GM15510 (cell line): ENCODE data around the gene AJAP1.

Experiments used
- POLR2A ChIP-seq: IDR thresholded peaks from 3 replicates; pipeline ENCODE4 v1.6.1; 2011; ENCODE audit warnings: borderline replicate concordance; ENCODE audit not compliant: insufficient read length; ENCODE audit errors: extremely low read depth

The AJAP1 gene

GRCh38 chr1:4650481-4650880 lies 3.9 kb upstream of the AJAP1 start:
- TF ChIP-seq POLR2A = no peak

- no peak for TF ChIP-seq POLR2A
Observed at GRCh38 chr1:4650981-4651380, 3.4 kb upstream of the AJAP1 start.

- TF ChIP-seq POLR2A = no peak
Observed at GRCh38 chr1:4652631-4653327, 1.6 kb upstream of the AJAP1 start.

- TF ChIP-seq POLR2A = no peak
Observed at GRCh38 chr1:4653328-4653660, 1.1 kb upstream of the AJAP1 start.

- no peak for TF ChIP-seq POLR2A
Observed at GRCh38 chr1:4654764-4655673, 610 bp downstream of the AJAP1 start.

GRCh38 chr1:4655674-4656532 lies 1.5 kb downstream of the AJAP1 start:
- TF ChIP-seq POLR2A = no peak

GRCh38 chr1:4656533-4657140 lies 2.2 kb downstream of the AJAP1 start:
- TF ChIP-seq POLR2A = no peak

- TF ChIP-seq POLR2A = no peak
Observed at GRCh38 chr1:4657244-4657789, 2.9 kb downstream of the AJAP1 start.

GRCh38 chr1:4657960-4658541 lies 3.6 kb downstream of the AJAP1 start:
- TF ChIP-seq POLR2A = no peak

- TF ChIP-seq POLR2A = no peak
Observed at GRCh38 chr1:4658643-4659628, 4.5 kb downstream of the AJAP1 start.

GRCh38 chr1:4660917-4661594 lies 6.6 kb downstream of the AJAP1 start:
- no peak for TF ChIP-seq POLR2A

- TF ChIP-seq POLR2A = no peak
Observed at GRCh38 chr1:4661595-4661917, 7.1 kb downstream of the AJAP1 start.

- no peak for TF ChIP-seq POLR2A
Observed at GRCh38 chr1:4662168-4662567, 7.8 kb downstream of the AJAP1 start.

GRCh38 chr1:4662723-4663122 lies 8.3 kb downstream of the AJAP1 start:
- no peak for TF ChIP-seq POLR2A
